ENCODE data around the gene PNLIPRP1.

The PNLIPRP1 gene

GRCh38 chr10:116590590-116591444, at the start of gene PNLIPRP1:
TSS of gene PNLIPRP1 (plus strand) at chr10:116590959. CDS start at chr10:116591130, 171 bp downstream.
- no peak for DNase-seq

GRCh38 chr10:116542007-116542677, 48.6 kb upstream of the PNLIPRP1 start:
- no peak for DNase-seq

GRCh38 chr10:116545122-116545521, 45.6 kb upstream of the PNLIPRP1 start:
- no peak for DNase-seq

- DNase-seq, result no peak
Measured at GRCh38 chr10:116545756-116546155, 45.0 kb upstream of the PNLIPRP1 start, which contains the start of gene PNLIP. TSS of gene PNLIP (plus strand) at chr10:116545931. CDS start at chr10:116546093, 162 bp downstream.

- no peak for DNase-seq
Measured at GRCh38 chr10:116548301-116548700, 42.5 kb upstream of the PNLIPRP1 start.

GRCh38 chr10:116553378-116553980, 37.3 kb upstream of the PNLIPRP1 start:
- DNase-seq, result no peak

- DNase-seq, result no peak
Measured at GRCh38 chr10:116554628-116555027, 36.1 kb upstream of the PNLIPRP1 start.

GRCh38 chr10:116555880-116556279, 34.9 kb upstream of the PNLIPRP1 start:
- peak; percentile 7 for DNase-seq

- no peak for DNase-seq
Measured at GRCh38 chr10:116557305-116557880, 33.4 kb upstream of the PNLIPRP1 start.

- no peak for DNase-seq
Measured at GRCh38 chr10:116565534-116565933, 25.2 kb upstream of the PNLIPRP1 start.

- no peak for DNase-seq
Measured at GRCh38 chr10:116566932-116567331, 23.8 kb upstream of the PNLIPRP1 start.

- no peak for DNase-seq
Measured at GRCh38 chr10:116567335-116567734, 23.4 kb upstream of the PNLIPRP1 start.

GRCh38 chr10:116574797-116575196, 16.0 kb upstream of the PNLIPRP1 start:
- no peak for DNase-seq

- no peak for DNase-seq
Measured at GRCh38 chr10:116587878-116588591, 2.7 kb upstream of the PNLIPRP1 start.

- DNase-seq, result no peak
Measured at GRCh38 chr10:116588995-116589394, 1.8 kb upstream of the PNLIPRP1 start.

GRCh38 chr10:116589926-116590325, 833 bp upstream of the PNLIPRP1 start:
- no peak for DNase-seq

GRCh38 chr10:116593139-116593740, 2.5 kb downstream of the PNLIPRP1 start:
- DNase-seq, result no peak

- no peak for DNase-seq
Measured at GRCh38 chr10:116594525-116595035, 3.8 kb downstream of the PNLIPRP1 start.

- no peak for DNase-seq
Measured at GRCh38 chr10:116596062-116596461, 5.3 kb downstream of the PNLIPRP1 start.

GRCh38 chr10:116597543-116597942, 6.8 kb downstream of the PNLIPRP1 start:
- no peak for DNase-seq

GRCh38 chr10:116598329-116598728, 7.6 kb downstream of the PNLIPRP1 start:
- DNase-seq, result no peak

- no peak for DNase-seq
Measured at GRCh38 chr10:116599991-116600390, 9.2 kb downstream of the PNLIPRP1 start.

Measured in eye (tissue), 1 donor.